ENCODE measurements around the gene SLC39A9. TPM values are rescaled to one million over a fixed set of nuclear protein-coding genes. Genes with fewer than 3 reads are reported as not detected.

The SLC39A9 gene
- total RNA-seq, 1 experiment from 2014 or later = 63.4 TPM

DNA sequence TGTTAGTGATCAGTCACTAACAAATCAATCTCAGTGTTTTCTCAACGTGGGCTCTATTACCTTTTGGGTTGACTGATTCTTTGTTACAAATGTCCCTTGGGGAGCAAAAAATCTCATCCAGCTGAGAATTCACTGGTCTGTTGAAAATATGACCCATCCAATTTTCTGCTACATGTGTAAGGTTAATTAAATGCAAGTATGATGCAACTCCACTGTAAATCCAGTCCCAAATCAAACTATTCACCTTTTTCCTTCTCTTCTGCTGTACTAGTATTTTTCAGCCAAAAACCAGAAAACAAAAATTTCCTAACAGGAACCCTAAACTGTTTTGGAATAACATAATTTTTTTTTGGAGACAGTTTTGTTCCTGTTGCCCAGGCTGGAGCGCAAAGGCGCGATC lies 2.6 kb upstream of the SLC39A9 start:
- in situ Hi-C loops (cut with HindIII; ENCODE audit: low pct_unique_long_range_greater_than_20kb, low sequenced_read_pairs) (no loop called here), intact Hi-C loops (cut with micrococcal nuclease; ENCODE audit: unreplicated experiment) (no loop called here)
- BruUV-seq (replicated peaks) = no TSS peak
- ATAC-seq (no peak), DNase-seq (ENCODE audit: low read depth, low spot score) (no peak)
- peak overlapping the region; percentile 39; the same call in 1 of the 2 replicates for H3K27ac ChIP-seq (ENCODE audit: low read length)
- H3K27me3 ChIP-seq (ENCODE audit: control insufficient read depth, insufficient read depth, low read length) = no peaks in the 10 kb centered on the region
- H3K4me1 ChIP-seq (ENCODE audit: control insufficient read depth, insufficient read depth, low read length) = peaks cover 16% of the 10 kb centered on the region
- no peaks in the 10 kb centered on the region for H3K9me3 ChIP-seq (ENCODE audit: control insufficient read depth, insufficient read depth, low read depth, low read length)
- ChIA-PET POLR2A (no interaction called here), CTCF (no interaction called here)
- TF ChIP-seq CTCF (IDR thresholded peaks at IDR 0.05) (no peak), TCF7L2 (IDR thresholded peaks at IDR 0.05; ENCODE audit: low read depth, low read length) (no peak), POLR2AphosphoS5 (IDR thresholded peaks at IDR 0.05; ENCODE audit: low read depth, low read length) (no peak), SIN3A (IDR thresholded peaks at IDR 0.05; ENCODE audit: borderline replicate concordance, insufficient read depth, low read depth, low read length) (no peak)
- TF ChIP-seq, protein P1, sequence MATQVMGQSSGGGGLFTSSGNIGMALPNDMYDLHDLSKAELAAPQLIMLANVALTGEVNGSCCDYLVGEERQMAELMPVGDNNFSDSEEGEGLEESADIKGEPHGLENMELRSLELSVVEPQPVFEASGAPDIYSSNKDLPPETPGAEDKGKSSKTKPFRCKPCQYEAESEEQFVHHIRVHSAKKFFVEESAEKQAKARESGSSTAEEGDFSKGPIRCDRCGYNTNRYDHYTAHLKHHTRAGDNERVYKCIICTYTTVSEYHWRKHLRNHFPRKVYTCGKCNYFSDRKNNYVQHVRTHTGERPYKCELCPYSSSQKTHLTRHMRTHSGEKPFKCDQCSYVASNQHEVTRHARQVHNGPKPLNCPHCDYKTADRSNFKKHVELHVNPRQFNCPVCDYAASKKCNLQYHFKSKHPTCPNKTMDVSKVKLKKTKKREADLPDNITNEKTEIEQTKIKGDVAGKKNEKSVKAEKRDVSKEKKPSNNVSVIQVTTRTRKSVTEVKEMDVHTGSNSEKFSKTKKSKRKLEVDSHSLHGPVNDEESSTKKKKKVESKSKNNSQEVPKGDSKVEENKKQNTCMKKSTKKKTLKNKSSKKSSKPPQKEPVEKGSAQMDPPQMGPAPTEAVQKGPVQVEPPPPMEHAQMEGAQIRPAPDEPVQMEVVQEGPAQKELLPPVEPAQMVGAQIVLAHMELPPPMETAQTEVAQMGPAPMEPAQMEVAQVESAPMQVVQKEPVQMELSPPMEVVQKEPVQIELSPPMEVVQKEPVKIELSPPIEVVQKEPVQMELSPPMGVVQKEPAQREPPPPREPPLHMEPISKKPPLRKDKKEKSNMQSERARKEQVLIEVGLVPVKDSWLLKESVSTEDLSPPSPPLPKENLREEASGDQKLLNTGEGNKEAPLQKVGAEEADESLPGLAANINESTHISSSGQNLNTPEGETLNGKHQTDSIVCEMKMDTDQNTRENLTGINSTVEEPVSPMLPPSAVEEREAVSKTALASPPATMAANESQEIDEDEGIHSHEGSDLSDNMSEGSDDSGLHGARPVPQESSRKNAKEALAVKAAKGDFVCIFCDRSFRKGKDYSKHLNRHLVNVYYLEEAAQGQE (IDR thresholded peaks at IDR 0.05; ENCODE audit: insufficient read depth in 1 of 2, low read depth in 2 of 2, low read length in 1 of 2) = no peak
- H3K36me3 ChIP-seq (ENCODE audit: control insufficient read depth, insufficient read depth, low read length) = peaks cover 42% of the 10 kb centered on the region
- H3K4me3 ChIP-seq (ENCODE audit: low read depth in 2 of 2, low read length in 2 of 2) = no peak overlapping the region

DNA sequence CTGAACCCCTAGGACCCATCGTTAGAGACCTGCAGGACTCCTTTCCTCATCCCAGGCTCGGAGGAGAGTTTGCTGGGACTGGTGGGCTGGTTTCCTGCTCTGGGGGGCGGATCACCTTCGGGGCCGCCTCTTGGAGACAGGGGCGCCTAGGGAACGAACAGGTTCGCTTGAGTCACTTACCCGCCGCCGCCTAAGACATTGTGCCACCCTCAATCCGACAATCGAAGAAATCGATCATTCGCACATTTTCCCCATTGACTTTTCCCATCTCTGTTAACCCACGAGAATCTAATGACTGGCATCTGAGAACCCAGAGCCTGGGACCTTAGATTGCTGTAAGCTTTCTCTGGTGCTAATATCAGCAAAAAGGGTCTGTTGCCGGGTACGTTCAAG lies 322 bp downstream of the SLC39A9 start:
- CTCF ChIA-PET = interaction anchor here (0.5 kb wide), 1 partner anchor 13 kb away, joined by 4 read pairs; no protein-coding TSS in a partner anchor

More for the DNA sequence above, 322 bp downstream of the SLC39A9 start:
- H3K27me3 ChIP-seq (ENCODE audit: control insufficient read depth, insufficient read depth, low read length) = no peaks in the 10 kb centered on the region
- intact Hi-C loops (cut with micrococcal nuclease; ENCODE audit: unreplicated experiment) (no loop called here), in situ Hi-C loops (cut with HindIII; ENCODE audit: low pct_unique_long_range_greater_than_20kb, low sequenced_read_pairs) (no loop called here)
- POLR2A ChIA-PET = no interaction called here
- H3K36me3 ChIP-seq (ENCODE audit: control insufficient read depth, insufficient read depth, low read length) = peaks cover 29% of the 10 kb centered on the region
- peak overlapping the region; percentile 82 to 98 for H3K4me3 ChIP-seq (ENCODE audit: low read depth in 2 of 2, low read length in 2 of 2)
- DNase-seq (ENCODE audit: low read depth, low spot score) = no peak
- peaks cover 20% of the 10 kb centered on the region for H3K4me1 ChIP-seq (ENCODE audit: control insufficient read depth, insufficient read depth, low read length)
- peak overlapping the region; percentile 96 for H3K27ac ChIP-seq (ENCODE audit: low read length)
- peak; percentile 61 for ATAC-seq
- no peaks in the 10 kb centered on the region for H3K9me3 ChIP-seq (ENCODE audit: control insufficient read depth, insufficient read depth, low read depth, low read length)
- TSS peak; percentile 71 for BruUV-seq (replicated peaks)
- TF ChIP-seq, protein P1 (IDR thresholded peaks at IDR 0.05; ENCODE audit: insufficient read depth in 1 of 2, low read depth in 2 of 2, low read length in 1 of 2) = 0 out of 4 replicates have a peak, but pooled peaks of 1 of the 2 experiments have one; percentile 4
- TF ChIP-seq TCF7L2 (IDR thresholded peaks at IDR 0.05; ENCODE audit: low read depth, low read length) = no peak

Measured in Panc1 (cell line).